ENCODE measurements around the gene SEL1L3. TPM values are rescaled to one million over a fixed set of nuclear protein-coding genes. Genes with fewer than 3 reads are reported as not detected.
A peak's percentile ranks its signal among the peaks of the same experiment; 100 is the strongest.

Gene SEL1L3
- total RNA-seq, 3 donors from 2014 or later (not counting 1 experiment from before 2014, with no cell fraction given): 45.4 to 61.0 (median 45.7) TPM

DNA sequence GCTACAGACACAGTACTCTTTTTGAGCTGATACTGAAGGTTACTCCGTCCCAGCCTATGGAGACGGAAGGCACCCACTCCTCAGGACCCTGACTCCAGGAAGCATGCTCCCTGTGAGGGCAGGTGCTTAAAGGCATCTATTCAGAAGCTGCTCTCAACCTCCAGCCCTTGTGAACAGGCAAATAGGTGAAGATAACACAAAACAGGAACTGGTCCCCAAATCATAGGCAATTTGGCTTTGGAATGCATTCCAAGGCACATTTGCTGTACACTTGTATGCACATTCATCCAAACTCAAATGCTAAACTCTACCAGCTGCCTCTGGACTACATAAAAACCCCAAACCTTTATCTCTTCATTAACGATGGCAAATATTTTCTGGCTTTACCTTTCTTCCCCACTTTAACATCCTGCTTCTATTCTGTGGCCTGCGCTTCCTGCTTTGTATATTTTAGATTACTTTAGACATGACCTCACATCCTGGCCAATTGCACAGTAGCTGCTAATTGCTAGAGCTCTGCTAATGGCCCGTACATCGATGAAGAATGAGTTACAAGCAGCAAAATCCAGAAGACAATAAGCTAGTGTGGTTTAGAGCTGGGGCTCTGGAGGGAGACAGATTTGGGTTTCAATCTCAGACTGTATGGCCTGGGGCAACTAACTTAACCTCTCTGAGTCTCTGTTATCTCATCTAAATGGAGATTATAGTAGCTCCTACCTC lies 3.2 kb downstream of the SEL1L3 start:
- Mint-ChIP-seq H3K36me3 (no peaks in the 10 kb centered on the region), H3K27ac (peak overlapping the region; percentile 77 to 94), H3K4me3 (peak overlapping the region; percentile 97), H3K4me1 (peaks cover 57 to 71% of the 10 kb centered on the region in 2 donors), H3K9me3 (no peaks in the 10 kb centered on the region), H3K27me3 (ENCODE audit: low read depth in 2 of 2) (no peaks in the 10 kb centered on the region)
- TF ChIP-seq, protein P1, sequence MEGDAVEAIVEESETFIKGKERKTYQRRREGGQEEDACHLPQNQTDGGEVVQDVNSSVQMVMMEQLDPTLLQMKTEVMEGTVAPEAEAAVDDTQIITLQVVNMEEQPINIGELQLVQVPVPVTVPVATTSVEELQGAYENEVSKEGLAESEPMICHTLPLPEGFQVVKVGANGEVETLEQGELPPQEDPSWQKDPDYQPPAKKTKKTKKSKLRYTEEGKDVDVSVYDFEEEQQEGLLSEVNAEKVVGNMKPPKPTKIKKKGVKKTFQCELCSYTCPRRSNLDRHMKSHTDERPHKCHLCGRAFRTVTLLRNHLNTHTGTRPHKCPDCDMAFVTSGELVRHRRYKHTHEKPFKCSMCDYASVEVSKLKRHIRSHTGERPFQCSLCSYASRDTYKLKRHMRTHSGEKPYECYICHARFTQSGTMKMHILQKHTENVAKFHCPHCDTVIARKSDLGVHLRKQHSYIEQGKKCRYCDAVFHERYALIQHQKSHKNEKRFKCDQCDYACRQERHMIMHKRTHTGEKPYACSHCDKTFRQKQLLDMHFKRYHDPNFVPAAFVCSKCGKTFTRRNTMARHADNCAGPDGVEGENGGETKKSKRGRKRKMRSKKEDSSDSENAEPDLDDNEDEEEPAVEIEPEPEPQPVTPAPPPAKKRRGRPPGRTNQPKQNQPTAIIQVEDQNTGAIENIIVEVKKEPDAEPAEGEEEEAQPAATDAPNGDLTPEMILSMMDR (IDR thresholded peaks at IDR 0.05): no peak
- intact Hi-C loops (cut with micrococcal nuclease): no loop called here
- Histone ChIP-seq H3K4me3 (ENCODE audit: low read length) (no peak overlapping the region), H3K9me3 (ENCODE audit: control insufficient read depth, insufficient read depth, low read length) (no peaks in the 10 kb centered on the region), H3K4me1 (ENCODE audit: control insufficient read depth, insufficient read depth, low read length) (peaks cover 50% of the 10 kb centered on the region), H3K27ac (ENCODE audit: low read length) (peak overlapping the region; percentile 85), H3K36me3 (ENCODE audit: control insufficient read depth, insufficient read depth, low read length) (no peaks in the 10 kb centered on the region), H3K27me3 (ENCODE audit: control insufficient read depth, insufficient read depth, low read length) (no peaks in the 10 kb centered on the region)
- peak; percentile 57 to 75 (median 63) for ATAC-seq
- 29% methylated on average over 6 of the region's 6 CpGs for WGBS (ENCODE audit: insufficient coverage)
- DNase-seq: peak in 1 of 2 donors; percentile 77

- peaks cover 60 to 71% of the 10 kb centered on the region in 2 donors for H3K4me1 Mint-ChIP-seq
- H3K27ac Mint-ChIP-seq: peak overlapping the region; percentile 77 to 94
- ATAC-seq: no peak
- H3K27me3 Mint-ChIP-seq (ENCODE audit: low read depth in 2 of 2): no peaks in the 10 kb centered on the region
- WGBS (ENCODE audit: insufficient coverage): 97% methylated on average over 8 of the region's 8 CpGs
- TF ChIP-seq, protein P1 (IDR thresholded peaks at IDR 0.05): no peak
- Histone ChIP-seq H3K4me1 (ENCODE audit: control insufficient read depth, insufficient read depth, low read length) (peaks cover 57% of the 10 kb centered on the region), H3K4me3 (ENCODE audit: low read length) (no peak overlapping the region), H3K27me3 (ENCODE audit: control insufficient read depth, insufficient read depth, low read length) (no peaks in the 10 kb centered on the region), H3K9me3 (ENCODE audit: control insufficient read depth, insufficient read depth, low read length) (no peaks in the 10 kb centered on the region), H3K36me3 (ENCODE audit: control insufficient read depth, insufficient read depth, low read length) (no peaks in the 10 kb centered on the region), H3K27ac (ENCODE audit: low read length) (no peak overlapping the region)
- H3K36me3 Mint-ChIP-seq: no peaks in the 10 kb centered on the region
- H3K4me3 Mint-ChIP-seq: no peak overlapping the region
- no peaks in the 10 kb centered on the region for H3K9me3 Mint-ChIP-seq
- no peak for DNase-seq
- intact Hi-C loops (cut with micrococcal nuclease): no loop called here
These were observed 4.9 kb downstream of the SEL1L3 start for GRCh38 chr4:25857851-25858400.

GRCh38 chr4:25857403-25857802 lies 5.4 kb downstream of the SEL1L3 start:
- peaks cover 65 to 71% of the 10 kb centered on the region in 2 donors for H3K4me1 Mint-ChIP-seq
- 89% methylated on average over 2 of the region's 2 CpGs for WGBS (ENCODE audit: insufficient coverage)
- no peak overlapping the region for H3K4me3 Mint-ChIP-seq

More at GRCh38 chr4:25857403-25857802, 5.4 kb downstream of the SEL1L3 start:
- Histone ChIP-seq H3K4me1 (ENCODE audit: control insufficient read depth, insufficient read depth, low read length) (peaks cover 57% of the 10 kb centered on the region), H3K27ac (ENCODE audit: low read length) (peak overlapping the region; percentile 4), H3K4me3 (ENCODE audit: low read length) (no peak overlapping the region), H3K36me3 (ENCODE audit: control insufficient read depth, insufficient read depth, low read length) (no peaks in the 10 kb centered on the region), H3K27me3 (ENCODE audit: control insufficient read depth, insufficient read depth, low read length) (no peaks in the 10 kb centered on the region), H3K9me3 (ENCODE audit: control insufficient read depth, insufficient read depth, low read length) (no peaks in the 10 kb centered on the region)
- ATAC-seq: no peak
- H3K27me3 Mint-ChIP-seq (ENCODE audit: low read depth in 2 of 2): no peaks in the 10 kb centered on the region
- H3K27ac Mint-ChIP-seq: peak overlapping the region; percentile 73 to 94
- intact Hi-C loops (cut with micrococcal nuclease): no loop called here
- H3K9me3 Mint-ChIP-seq: no peaks in the 10 kb centered on the region
- peak in 1 of 2 donors; percentile 42 for DNase-seq
- H3K36me3 Mint-ChIP-seq: no peaks in the 10 kb centered on the region
- TF ChIP-seq, protein P1 (IDR thresholded peaks at IDR 0.05): no peak

Measured in natural killer cell (primary cell).